ENCODE data around the gene TNK2.

Gene TNK2

GRCh38 chr3:195932418-195933043, 24.2 kb upstream of the TNK2 start:
- DNase-seq (ENCODE audit: low read depth) = no peak
- no peak overlapping the region for H3K4me3 ChIP-seq (ENCODE audit: low read depth, low read length)
- TF ChIP-seq CTCF (IDR thresholded peaks at IDR 0.05; ENCODE audit: low read depth, low read length, missing control alignments) = no peak

- no peak for DNase-seq (ENCODE audit: low read depth)
- no peak overlapping the region for H3K4me3 ChIP-seq (ENCODE audit: low read depth, low read length)
- TF ChIP-seq CTCF (IDR thresholded peaks at IDR 0.05; ENCODE audit: low read depth, low read length, missing control alignments) = no peak
Measured at GRCh38 chr3:195931582-195932273, 23.4 kb upstream of the TNK2 start.

GRCh38 chr3:195929452-195929851, 21.1 kb upstream of the TNK2 start:
- TF ChIP-seq CTCF (IDR thresholded peaks at IDR 0.05; ENCODE audit: low read depth, low read length, missing control alignments) = no peak
- no peak overlapping the region for H3K4me3 ChIP-seq (ENCODE audit: low read depth, low read length)
- no peak for DNase-seq (ENCODE audit: low read depth)

GRCh38 chr3:195921334-195921791, 13.0 kb upstream of the TNK2 start:
- H3K4me3 ChIP-seq (ENCODE audit: low read depth, low read length) = no peak overlapping the region
- TF ChIP-seq CTCF (IDR thresholded peaks at IDR 0.05; ENCODE audit: low read depth, low read length, missing control alignments) = no peak

GRCh38 chr3:195918176-195918575, 9.8 kb upstream of the TNK2 start:
- no peak overlapping the region for H3K4me3 ChIP-seq (ENCODE audit: low read depth, low read length)
- DNase-seq (ENCODE audit: low read depth) = no peak
- TF ChIP-seq CTCF (IDR thresholded peaks at IDR 0.05; ENCODE audit: low read depth, low read length, missing control alignments) = no peak

More at GRCh38 chr3:195921334-195921791, 13.0 kb upstream of the TNK2 start:
- DNase-seq (ENCODE audit: low read depth) = no peak

GRCh38 chr3:195916991-195917390, 8.6 kb upstream of the TNK2 start:
- DNase-seq (ENCODE audit: low read depth) = no peak
- no peak for TF ChIP-seq CTCF (IDR thresholded peaks at IDR 0.05; ENCODE audit: low read depth, low read length, missing control alignments)
- no peak overlapping the region for H3K4me3 ChIP-seq (ENCODE audit: low read depth, low read length)

All from GM12864 (cell line).